Loucy (cell line): Measurements from ENCODE around the gene GPC5.

ENCODE experiments used
- H2AFZ ChIP-seq: fragments of 200-600 bp; sonication (generic); 2 replicates; pipeline ENCODE4 v1.6.0; 2016; ENCODE audit warnings: antibody characterized with exemption, mild to moderate bottlenecking, low read length, moderate library complexity
- H3F3A ChIP-seq: fragments of 200-600 bp; 2 replicates; pipeline ENCODE4 v1.6.0; 2016; ENCODE audit warnings: antibody characterized with exemption, low read depth, mild to moderate bottlenecking
- H3K27me3 ChIP-seq: fragments of 200-600 bp; sonication (generic); 2 replicates; pipeline ENCODE4 v1.6.1; 2014; ENCODE audit warnings: low read length, mild to moderate bottlenecking; ENCODE audit not compliant: insufficient read depth, poor library complexity, severe bottlenecking
- H3K36me3 ChIP-seq: fragments of 200-600 bp; sonication (generic); 2 replicates; pipeline ENCODE4 v1.6.1; 2016; ENCODE audit warnings: low read length; ENCODE audit not compliant: insufficient read depth
- H3K4me1 ChIP-seq: fragments of 200-600 bp; sonication (generic); 2 replicates; pipeline ENCODE4 v1.5.1; 2014; ENCODE audit warnings: low read length, mild to moderate bottlenecking; ENCODE audit not compliant: insufficient read depth, poor library complexity, severe bottlenecking
- H3K4me2 ChIP-seq: fragments of 200-600 bp; sonication (generic); 2 replicates; pipeline ENCODE4 v1.6.0; 2014; ENCODE audit warnings: antibody characterized with exemption, low read length, low read depth, mild to moderate bottlenecking; ENCODE audit not compliant: poor library complexity, severe bottlenecking
- H3K4me3 ChIP-seq: fragments of 200-600 bp; sonication (generic); 2 replicates; pipeline ENCODE4 v1.5.1; 2014; ENCODE audit warnings: low read length, mild to moderate bottlenecking, mixed read lengths; ENCODE audit not compliant: poor library complexity, severe bottlenecking
- H3K79me2 ChIP-seq: fragments of 200-600 bp; sonication (generic); 2 replicates; pipeline ENCODE4 v1.6.1; 2014; ENCODE audit warnings: low read length; ENCODE audit not compliant: insufficient read depth
- H3K9ac ChIP-seq: fragments of 200-600 bp; sonication (generic); 2 replicates; pipeline ENCODE4 v1.6.0; 2014; ENCODE audit warnings: mild to moderate bottlenecking, low read depth, low read length, moderate library complexity; ENCODE audit not compliant: poor library complexity, severe bottlenecking
- H3K9me2 ChIP-seq: fragments of 200-600 bp; sonication (generic); replicated peaks from 2 replicates; pipeline ENCODE4 v1.6.1; 2016; ENCODE audit warnings: low read depth, low read length, mixed read lengths
- H3K9me3 ChIP-seq: fragments of 200-600 bp; sonication (generic); 2 replicates; pipeline ENCODE4 v1.6.1; 2014; ENCODE audit warnings: mild to moderate bottlenecking, antibody characterized with exemption, low read length, low read depth; ENCODE audit not compliant: insufficient read depth
- H4K20me1 ChIP-seq: fragments of 200-600 bp; sonication (generic); 2 replicates; pipeline ENCODE4 v1.6.0; 2014; ENCODE audit warnings: antibody characterized with exemption, low read length, mild to moderate bottlenecking; ENCODE audit not compliant: insufficient read depth, poor library complexity, severe bottlenecking
- CTCF ChIP-seq: fragments of 200-600 bp; sonication (generic); conservative IDR thresholded peaks from 2 replicates; pipeline ENCODE4 v1.5.1; 2014; ENCODE audit warnings: mild to moderate bottlenecking, antibody characterized with exemption, low read length
- EZH2phosphoT487 ChIP-seq: fragments of 200-600 bp; IDR thresholded peaks from 2 replicates; pipeline ENCODE4 v1.6.1; 2018; ENCODE audit warnings: antibody characterized with exemption, mild to moderate bottlenecking, moderate library complexity, borderline replicate concordance

Gene GPC5

GRCh38 chr13:92225861-92226260 lies 827.4 kb downstream of the GPC5 start:
- no peak overlapping the region for H3K9ac ChIP-seq
- no peaks in the 10 kb centered on the region for H3K27me3 ChIP-seq
- no peaks in the 10 kb centered on the region for H4K20me1 ChIP-seq
- no peaks in the 10 kb centered on the region for H3K9me3 ChIP-seq
- H3K4me2 ChIP-seq: no peak overlapping the region
- H3K4me3 ChIP-seq: no peak overlapping the region
- no peaks in the 10 kb centered on the region for H3K9me2 ChIP-seq
- no peak for TF ChIP-seq CTCF
- no peak for TF ChIP-seq EZH2phosphoT487
- H3K4me1 ChIP-seq: no peaks in the 10 kb centered on the region
- H3K79me2 ChIP-seq: no peaks in the 10 kb centered on the region
- no peaks in the 10 kb centered on the region for H3K36me3 ChIP-seq
- H3F3A ChIP-seq: no peaks in the 10 kb centered on the region
- H2AFZ ChIP-seq: no peak overlapping the region

GRCh38 chr13:92232871-92233270 lies 834.5 kb downstream of the GPC5 start:
- H4K20me1 ChIP-seq: no peaks in the 10 kb centered on the region
- no peak overlapping the region for H2AFZ ChIP-seq
- H3K4me3 ChIP-seq: no peak overlapping the region
- no peaks in the 10 kb centered on the region for H3K79me2 ChIP-seq
- no peaks in the 10 kb centered on the region for H3F3A ChIP-seq
- no peak overlapping the region for H3K4me2 ChIP-seq
- no peak overlapping the region for H3K9ac ChIP-seq
- no peaks in the 10 kb centered on the region for H3K9me2 ChIP-seq
- H3K36me3 ChIP-seq: no peaks in the 10 kb centered on the region
- TF ChIP-seq CTCF: no peak
- TF ChIP-seq EZH2phosphoT487: no peak
- H3K27me3 ChIP-seq: no peaks in the 10 kb centered on the region
- no peaks in the 10 kb centered on the region for H3K4me1 ChIP-seq
- H3K9me3 ChIP-seq: no peaks in the 10 kb centered on the region

- Histone ChIP-seq H3K9me3 (no peaks in the 10 kb centered on the region), H2AFZ (no peak overlapping the region), H3K79me2 (no peaks in the 10 kb centered on the region), H3K4me2 (no peak overlapping the region), H3K9me2 (no peaks in the 10 kb centered on the region), H3F3A (no peaks in the 10 kb centered on the region), H3K4me3 (no peak overlapping the region), H3K36me3 (no peaks in the 10 kb centered on the region), H4K20me1 (no peaks in the 10 kb centered on the region), H3K9ac (no peak overlapping the region), H3K27me3 (no peaks in the 10 kb centered on the region), H3K4me1 (no peaks in the 10 kb centered on the region)
- TF ChIP-seq EZH2phosphoT487 (no peak), CTCF (no peak)
Observed at GRCh38 chr13:92251671-92252210, 853.3 kb downstream of the GPC5 start.
